K562 (cell line): ENCODE data around the gene SLC38A10. TPM values are rescaled to one million over a fixed set of nuclear protein-coding genes. Genes with fewer than 3 reads are reported as not detected.

ENCODE experiments used
- CREB3 ChIP-seq: fragments of 450-650 bp; conservative IDR thresholded peaks from 2 replicates; pipeline ENCODE4 v1.6.1; 2016; ENCODE audit warnings: missing genetic modification characterization, low read depth, mild to moderate bottlenecking, missing compliant biosample characterization, moderate library complexity
- E2F3 ChIP-seq: fragments of 250-450 bp; sonication (Bioruptor Pico); IDR thresholded peaks from 2 replicates; pipeline ENCODE4 v1.4.0; 2020; ENCODE audit warnings: mild to moderate bottlenecking
- EP400 ChIP-seq: fragments of 450-650 bp; IDR thresholded peaks from 2 replicates; pipeline ENCODE4 v1.6.1; 2017; ENCODE audit warnings: antibody characterized with exemption, mild to moderate bottlenecking, moderate library complexity
- HEY1 ChIP-seq: fragments of 250-450 bp; sonication (Bioruptor Pico); IDR thresholded peaks from 2 replicates; pipeline ENCODE4 v1.5.0; 2020; ENCODE audit warnings: mild to moderate bottlenecking, moderate library complexity, borderline replicate concordance
- NONO ChIP-seq, 2 experiments: fragments of 200-400 bp in 1 of 2; fragments of 450-650 bp in 1 of 2; formaldehyde crosslinking in 1 of 2; IDR thresholded peaks; 2 replicates each; pipeline ENCODE4 v1.6.1; 2017; ENCODE audit warnings: low read depth in 2 of 2, mild to moderate bottlenecking in 2 of 2, moderate library complexity in 2 of 2, low read length in 1 of 2
- RREB1 ChIP-seq: fragments of 250-450 bp; sonication (Bioruptor Pico); IDR thresholded peaks from 2 replicates; pipeline ENCODE4 v1.4.0; 2020
- THRA ChIP-seq: fragments of 450-650 bp; IDR thresholded peaks from 2 replicates; pipeline ENCODE4 v1.6.1; 2017; ENCODE audit warnings: mild to moderate bottlenecking, moderate library complexity
- ZNF583 ChIP-seq: fragments of 250-450 bp; sonication (Bioruptor Pico); IDR thresholded peaks from 2 replicates; pipeline ENCODE4 v1.4.0; 2020
- polyA plus RNA-seq, 8 experiments: library from polyadenylated mRNA; depleted of rRNA in 4 of 8; stranded (reverse) in 5 of 8; unstranded in 3 of 8; fragments of >200 nt; fragmentation: Nextera tagmentation in 2 of 8; fragmentation: Illumina TruSeq in 1 of 8; extraction: Ambion mirVana in 2 of 8; extraction: Trizol in 1 of 8; gene quantifications; 2 replicates each; pipeline versions ENCODE4 v1.2.1 to v1.2.3, GENCODE V29; 2011 to 2014; ENCODE audit warnings: inconsistent platforms in 1 of 8, missing spikeins in 1 of 8
- total RNA-seq, 7 experiments: library from RNA; depleted of rRNA in 6 of 7; stranded (reverse); fragments of >200 nt in 6 of 7; fragmentation: Illumina TruSeq in 2 of 7; extraction: Trizol in 2 of 7; gene quantifications; 2 replicates each; pipeline versions ENCODE4 v1.2.1 to v1.2.3, GENCODE V29; 2011 to 2021; ENCODE audit warnings: low replicate concordance in 1 of 7

Gene SLC38A10
- total and polyA plus RNA-seq, 9 of the 15 experiments (the other 6 are each of a cell fraction or from before 2014, with no cell fraction given) = 0.45 to 54.2 (median 13.8) TPM

- TF ChIP-seq CREB3 (no peak), THRA (no peak), RREB1 (no peak), EP400 (no peak), HEY1 (CRISPR knock-in tag) (no peak), NONO (IDR thresholded peaks at IDR 0.05; ENCODE audit: low read depth in 2 of 2, low read length in 1 of 2) (no peak), ZNF583 (CRISPR knock-in tag) (no peak), E2F3 (CRISPR knock-in tag) (no peak)
These were observed 65.5 kb downstream of the SLC38A10 start (continued) for GRCh38 chr17:81229666-81229920.
